NCI-H460 (cell line): ENCODE data around the gene CDK14. TPM values are rescaled to one million over a fixed set of nuclear protein-coding genes. Genes with fewer than 3 reads are reported as not detected.
"Not testable (repeated sequence)": the region's sequence is repeated elsewhere in the genome, so short reads cannot be mapped to it uniquely, and the experiment has no call there.

Source experiments
- DNase-seq: peaks from one replicate; pipeline ENCODE4 v3.0.0-alpha.2; 2016; ENCODE audit warnings: low read depth; ENCODE audit errors: extremely low read depth
- total RNA-seq: library from RNA; depleted of rRNA; stranded (reverse); fragments of >200 nt; shearing (Covaris generic); gene quantifications from 2 replicates; pipeline ENCODE4 v1.2.3, GENCODE V29; 2014

CDK14 gene
- total RNA-seq, 1 experiment from 2014 or later, result 0.94 TPM

DNA sequence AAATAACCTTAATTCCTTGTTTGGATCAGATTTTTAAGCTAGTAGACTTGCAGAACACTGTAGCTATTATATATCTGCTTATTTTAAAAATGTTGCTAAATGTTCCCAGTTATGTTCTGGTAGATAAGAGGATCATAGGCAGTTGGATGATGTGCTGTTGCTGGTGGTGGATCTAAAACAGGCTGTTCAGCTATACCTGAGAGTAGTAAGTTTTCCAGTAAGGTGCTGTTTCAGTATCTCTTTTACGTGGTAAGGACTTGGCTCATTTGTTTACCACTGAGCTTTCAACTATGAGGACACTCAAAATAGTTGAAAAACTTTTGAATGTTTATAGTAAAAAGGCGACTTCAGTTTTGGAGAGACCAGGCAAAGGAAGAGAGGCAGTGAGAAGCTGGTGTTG, 180.9 kb downstream of the CDK14 start:
- no peak for DNase-seq

DNA sequence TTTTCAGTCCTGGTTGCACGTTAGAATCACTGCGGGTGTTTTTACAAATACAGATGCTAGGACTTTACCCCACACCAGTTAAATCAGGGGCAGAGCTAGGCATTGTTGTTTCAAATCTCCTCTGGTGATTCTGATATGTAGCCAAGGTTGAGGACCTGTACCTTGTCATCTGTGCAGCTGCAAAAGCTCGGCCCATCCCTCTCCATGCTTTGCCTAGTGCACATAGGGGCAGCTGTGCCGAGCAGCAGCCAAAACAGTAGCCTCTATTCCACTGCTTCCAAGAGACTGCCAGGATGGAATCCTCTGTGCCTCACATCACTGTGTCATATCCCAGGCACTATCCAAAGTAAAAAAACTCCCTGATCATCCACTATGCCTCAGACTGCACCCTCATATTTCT, 181.3 kb downstream of the CDK14 start:
- no peak for DNase-seq

DNA sequence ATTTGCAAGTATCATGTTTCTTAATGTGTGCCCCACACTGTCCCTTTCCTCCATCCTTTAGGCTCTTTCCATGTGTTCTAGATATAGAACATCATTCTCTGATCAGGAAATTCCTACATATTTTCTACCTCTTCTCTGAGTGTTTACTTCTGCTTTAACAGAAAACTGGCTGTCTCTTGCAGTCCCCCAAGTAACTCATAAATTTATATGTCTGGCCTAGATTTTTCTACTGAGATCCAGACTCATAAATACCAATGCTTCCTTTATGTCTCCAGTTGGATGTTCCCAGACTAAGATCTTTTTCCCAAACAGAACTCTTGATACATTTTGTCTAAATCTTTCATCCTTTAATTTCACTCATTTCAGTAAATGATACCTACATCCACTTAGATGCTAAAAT, 181.8 kb downstream of the CDK14 start:
- DNase-seq, result no peak

DNA sequence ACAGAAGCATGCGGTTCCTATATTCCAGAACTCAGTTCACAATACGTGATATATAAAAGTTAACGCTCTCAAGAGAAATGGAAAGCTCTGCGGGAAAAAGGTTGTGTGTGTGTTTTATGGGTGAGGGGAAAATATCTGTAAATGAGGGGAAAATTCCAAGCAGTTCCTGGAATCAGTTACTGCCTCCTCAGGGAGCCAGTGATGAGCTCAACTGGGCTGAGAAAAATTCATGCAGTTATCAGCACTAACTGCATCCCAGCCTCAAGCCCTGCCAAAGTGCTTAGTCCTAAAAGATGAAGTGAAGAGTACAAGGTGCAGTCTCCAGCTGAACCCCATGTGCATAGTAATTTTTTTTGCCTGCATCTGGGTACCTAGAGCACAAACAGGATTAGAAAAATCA, 191.9 kb downstream of the CDK14 start:
- no peak for DNase-seq

DNA sequence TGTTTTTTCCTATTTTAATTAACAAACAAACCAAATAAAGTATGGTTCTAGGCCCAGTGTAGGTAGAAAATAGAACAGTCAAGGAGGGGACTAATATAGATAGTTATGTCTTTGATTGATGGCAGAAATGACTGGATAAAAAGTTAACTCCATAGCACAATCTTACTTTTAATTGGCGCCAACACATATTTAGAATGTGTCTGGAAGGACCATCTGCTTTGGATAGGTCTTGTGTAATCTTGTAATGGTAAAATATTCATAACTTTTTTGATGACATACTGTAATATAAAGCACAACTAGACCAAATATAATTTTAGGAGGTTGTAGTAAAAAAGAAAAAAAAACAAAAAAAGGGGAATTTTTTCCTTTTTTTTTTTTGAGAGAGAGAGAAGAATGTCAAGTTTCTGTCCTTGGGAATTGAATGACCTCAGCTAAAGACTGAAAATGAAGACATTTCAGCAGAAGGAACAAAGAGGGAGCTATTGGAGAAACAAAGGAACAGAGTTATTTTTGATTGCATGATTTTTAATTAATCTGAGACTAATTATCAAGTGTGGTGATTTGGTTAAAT, 193.7 kb downstream of the CDK14 start:
- no peak for DNase-seq

DNA sequence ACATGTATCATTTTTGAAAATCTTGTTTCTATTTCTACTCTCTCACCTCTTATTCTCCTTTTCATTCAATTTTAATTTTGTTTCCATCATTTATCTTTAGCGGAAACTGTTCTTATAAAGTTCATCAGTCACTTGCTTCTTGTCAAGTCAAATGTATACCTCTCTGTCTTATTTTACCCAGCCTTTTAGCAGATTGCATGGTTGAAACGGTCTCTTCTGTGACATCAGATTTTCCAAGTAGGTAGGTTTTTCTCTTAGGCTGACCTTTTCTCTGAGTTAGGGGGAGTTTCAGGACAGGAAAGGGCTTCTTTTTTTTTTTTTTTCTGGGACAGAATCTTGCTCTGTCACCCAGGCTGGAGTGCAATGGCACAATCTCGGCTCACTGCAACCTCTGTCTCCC, 195.5 kb downstream of the CDK14 start:
- no peak for DNase-seq

DNA sequence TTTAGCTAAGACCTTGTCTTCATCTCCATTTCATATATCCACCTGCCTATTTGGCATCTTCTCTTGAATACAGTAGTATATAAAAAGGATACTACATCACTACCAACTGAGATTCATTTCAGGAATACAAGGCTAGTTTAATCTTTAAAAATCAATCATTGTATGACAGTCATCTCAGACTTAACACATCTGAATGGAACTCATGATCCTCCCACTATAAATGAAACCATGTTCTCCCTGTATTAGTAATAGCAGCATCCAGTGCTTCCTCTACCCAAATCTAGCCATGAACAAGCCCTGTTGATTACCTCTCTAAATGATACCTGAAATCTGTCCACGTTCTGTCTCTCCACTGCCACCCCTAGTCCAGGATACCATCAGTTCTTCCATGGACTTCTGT, 196.2 kb downstream of the CDK14 start:
- no peak for DNase-seq

DNA sequence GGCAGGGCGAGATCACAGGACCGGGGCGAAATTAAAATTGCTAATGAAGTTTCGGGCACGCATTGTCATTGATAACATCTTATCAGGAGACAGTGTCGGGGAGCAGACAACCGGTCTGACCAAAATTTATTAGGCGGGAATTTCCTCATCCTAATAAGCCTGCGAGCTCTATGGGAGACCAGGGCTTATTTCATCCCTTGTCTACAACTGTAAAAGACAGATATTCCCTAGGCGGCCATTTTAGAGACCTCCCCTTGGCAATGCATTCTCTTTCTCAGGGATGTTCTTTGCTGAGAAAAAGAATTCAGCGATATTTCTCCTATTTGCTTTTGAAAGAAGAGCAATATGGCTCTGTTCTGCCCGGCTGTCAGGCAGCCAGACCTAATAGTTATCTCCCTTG, 198.1 kb downstream of the CDK14 start:
- not testable (repeated sequence) for DNase-seq

DNA sequence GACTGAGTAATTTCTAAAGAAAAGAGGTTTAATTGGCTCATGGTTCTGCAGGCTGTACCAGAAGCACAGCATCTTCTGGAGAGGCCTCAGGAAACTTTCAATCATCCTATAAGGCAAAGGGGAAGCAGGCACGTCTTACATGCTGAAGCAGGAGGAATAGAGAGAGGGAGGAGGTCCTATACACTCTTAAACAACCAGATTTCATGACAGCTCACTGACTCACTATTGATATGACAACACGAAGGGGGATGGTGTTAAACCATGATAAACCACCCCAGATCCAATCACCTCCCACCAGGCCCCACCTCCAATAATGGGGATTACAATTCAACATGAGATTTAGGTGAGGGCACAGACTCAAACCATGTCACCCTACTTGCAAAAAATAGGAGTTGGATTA, 201.5 kb downstream of the CDK14 start:
- DNase-seq, result no peak

DNA sequence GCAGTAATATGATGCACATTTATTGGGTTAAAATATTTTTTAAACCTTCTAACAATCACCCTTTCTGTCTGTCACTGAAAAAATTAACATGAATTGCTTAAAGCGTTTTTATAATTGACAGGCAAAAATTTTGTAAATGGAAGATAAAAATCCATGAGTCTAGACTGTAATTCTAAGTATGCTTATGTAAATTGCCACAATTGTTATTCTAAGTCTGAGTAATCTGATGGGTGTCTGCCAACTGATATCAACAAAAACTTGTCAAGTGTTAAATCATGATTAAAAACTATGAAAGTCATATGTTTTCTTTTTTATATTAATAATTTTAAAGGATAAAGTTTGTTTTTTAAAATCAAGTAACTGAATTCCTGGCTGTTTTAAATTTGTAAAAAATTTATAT, 208.2 kb downstream of the CDK14 start:
- no peak for DNase-seq

DNA sequence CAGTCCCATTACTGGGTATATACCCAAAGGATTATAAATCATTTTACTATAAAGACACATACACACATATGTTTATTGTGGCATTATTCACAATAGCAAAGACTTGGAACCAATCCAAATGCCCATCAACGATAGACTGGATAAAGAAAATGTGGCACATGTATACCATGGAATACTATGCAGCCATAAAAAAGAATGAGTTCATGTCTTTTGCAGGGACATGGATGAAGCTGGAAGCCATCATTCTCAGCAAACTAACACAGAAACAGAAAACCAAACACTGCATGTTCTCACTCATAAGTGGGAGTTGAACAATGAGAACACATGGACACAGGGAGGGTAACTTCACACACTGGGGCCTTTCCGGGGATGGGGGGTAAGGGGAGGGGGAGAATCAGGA, 219.4 kb downstream of the CDK14 start:
- DNase-seq, result not testable (repeated sequence)

DNA sequence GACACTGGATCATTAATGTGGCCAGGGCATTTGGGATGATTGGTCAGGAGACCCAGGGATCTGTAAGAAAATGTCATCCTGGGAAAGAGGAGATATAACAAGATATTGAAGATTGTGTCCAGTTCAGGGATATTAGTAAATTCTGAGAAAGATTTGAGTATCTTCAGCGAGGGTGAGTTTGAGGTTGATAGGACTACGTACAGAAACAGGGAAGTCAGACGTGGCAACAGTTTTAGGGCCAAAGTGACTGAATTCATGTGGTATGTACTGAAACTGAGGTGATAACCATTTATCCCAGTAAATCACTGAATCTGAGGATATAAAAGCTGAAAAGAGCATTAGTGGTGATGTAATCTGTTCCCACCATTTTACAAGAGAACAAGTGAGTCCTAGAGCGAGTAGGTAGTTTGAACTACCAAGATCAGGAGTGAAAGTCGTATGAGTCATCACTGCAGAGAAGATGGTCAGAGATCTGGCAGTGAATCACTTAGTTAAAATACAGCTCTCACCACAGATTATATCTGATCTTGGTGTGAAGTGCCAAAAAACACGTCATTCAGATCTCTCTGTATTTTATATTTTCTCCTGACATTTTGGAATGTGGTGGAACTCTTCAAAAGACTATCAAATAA, 220.5 kb downstream of the CDK14 start:
- peak; percentile 3 for DNase-seq

DNA sequence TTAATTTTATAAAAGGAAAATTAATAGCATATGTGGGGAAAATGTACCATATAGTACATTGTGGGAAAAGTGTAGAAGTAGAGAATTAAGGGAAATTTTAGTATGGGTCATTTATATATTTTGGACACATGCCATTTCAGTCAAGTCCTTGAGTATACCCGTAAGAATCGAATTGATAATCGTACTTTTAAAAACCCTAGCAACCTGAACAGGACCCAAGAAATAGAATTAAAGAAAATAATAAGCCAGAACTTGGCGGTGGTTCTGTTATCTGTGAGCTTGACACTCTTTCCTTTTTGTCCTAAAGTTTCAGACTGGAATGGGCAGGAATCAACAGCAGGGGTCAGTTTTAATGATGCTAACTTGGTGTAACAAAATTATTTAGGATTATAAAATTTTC, 221.0 kb downstream of the CDK14 start:
- no peak for DNase-seq

DNA sequence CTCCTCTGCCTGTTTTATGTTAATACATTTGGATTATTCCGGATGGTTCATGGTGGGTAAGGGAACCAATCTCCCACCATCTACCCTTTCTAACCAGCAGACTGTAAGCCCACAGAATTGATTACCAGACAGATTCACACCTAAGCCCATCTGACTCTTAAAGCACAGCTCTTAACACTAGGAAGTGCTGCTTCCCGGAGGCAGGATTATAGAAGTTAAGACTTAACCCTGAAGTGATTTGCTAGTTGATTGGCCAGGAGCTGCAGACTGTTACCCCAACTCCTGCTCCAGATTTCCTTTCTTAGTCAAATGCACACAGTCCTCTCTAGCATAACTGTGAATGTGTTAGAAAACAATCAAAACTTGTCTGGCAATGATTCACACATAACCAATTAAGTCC, 221.7 kb downstream of the CDK14 start:
- no peak for DNase-seq

DNA sequence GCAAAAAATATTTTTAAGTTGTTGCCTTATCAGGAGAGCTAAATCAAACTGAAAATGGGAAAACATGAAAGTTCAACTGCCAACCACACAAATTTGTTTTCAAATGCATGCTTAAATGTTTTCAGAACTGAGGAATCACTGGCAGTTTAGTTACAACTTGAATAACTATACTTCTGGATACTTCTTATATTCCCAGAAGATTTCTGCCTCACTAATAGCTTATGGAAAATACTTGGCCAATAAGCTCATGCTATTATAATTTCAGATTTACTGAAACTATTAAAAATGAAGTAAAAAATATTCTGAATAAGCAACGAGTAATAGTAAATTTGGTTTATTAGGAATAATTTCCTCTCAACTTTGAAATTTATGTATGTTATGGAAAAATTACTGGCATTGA, 222.2 kb downstream of the CDK14 start:
- no peak for DNase-seq

DNA sequence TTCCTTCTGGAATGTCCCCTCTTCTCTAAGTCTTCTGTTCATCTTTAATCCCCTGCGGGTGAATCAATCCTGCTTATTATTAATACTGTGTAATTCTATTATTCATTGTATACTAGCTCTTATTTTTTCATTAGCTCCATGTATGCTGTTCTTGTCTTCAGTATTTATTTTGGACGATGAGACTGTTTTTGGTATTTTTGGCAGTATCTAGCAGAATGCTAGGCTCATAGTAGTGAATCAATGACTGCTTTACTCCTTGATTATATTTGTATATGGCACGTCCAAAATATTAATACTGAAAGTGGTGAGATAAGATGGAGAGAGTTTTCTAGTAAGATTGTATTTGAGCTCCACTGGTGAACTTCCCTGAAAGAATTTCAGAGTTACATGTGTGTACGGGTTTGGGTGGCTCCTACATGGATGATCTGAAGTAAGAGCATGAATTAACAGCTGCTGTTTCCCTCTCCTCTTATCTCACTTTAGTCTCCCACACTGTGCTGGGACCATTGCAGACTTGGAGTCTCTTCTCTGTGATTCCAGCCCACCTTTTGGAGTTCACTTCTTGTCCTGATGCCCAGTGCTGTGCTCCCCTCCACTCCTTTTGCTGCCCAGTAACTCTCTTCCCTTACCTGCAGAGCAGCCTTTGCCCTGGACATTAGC, 226.0 kb downstream of the CDK14 start:
- no peak for DNase-seq

DNA sequence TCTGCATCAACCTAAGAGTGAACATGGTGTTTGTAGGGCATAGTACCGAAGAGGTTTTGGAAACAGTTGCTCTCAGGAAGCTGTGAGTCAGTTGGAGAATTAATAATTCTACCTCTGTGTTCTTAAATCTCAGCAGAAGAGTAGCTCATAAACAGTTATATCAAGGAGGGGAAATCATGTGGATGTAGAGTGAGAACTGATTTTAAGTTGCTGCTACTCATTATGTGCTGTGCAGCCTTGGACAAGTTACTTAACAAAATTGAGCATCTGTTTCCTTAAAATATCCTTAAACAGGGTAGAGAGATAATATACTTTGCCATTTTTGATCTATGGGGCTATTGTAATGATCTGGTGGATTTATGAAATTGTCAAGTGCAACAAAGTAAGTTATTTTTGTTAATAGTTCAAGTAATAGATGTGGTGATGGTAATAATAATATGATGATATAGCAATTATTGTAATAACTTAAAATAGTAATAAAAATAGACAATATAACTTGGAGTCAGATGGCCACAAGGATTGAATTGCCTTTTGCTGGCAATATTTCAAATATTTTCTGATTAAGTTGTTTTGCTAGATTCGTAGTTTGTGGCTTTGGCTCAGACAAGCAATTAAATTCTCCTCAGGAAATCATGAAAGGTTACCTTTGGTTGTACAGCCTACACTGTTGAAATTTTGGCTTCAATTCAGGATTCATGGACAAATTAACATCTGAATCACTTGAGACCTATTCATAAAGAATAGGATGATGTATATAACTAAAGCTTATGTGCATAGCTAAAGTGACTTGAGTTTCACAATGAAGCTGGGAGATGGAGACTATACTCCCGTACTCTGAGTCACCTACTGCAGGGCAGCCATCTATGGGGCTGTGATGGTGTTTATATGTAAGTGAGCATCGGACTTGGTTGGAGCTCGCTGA, 228.5 kb downstream of the CDK14 start:
- DNase-seq, result no peak

DNA sequence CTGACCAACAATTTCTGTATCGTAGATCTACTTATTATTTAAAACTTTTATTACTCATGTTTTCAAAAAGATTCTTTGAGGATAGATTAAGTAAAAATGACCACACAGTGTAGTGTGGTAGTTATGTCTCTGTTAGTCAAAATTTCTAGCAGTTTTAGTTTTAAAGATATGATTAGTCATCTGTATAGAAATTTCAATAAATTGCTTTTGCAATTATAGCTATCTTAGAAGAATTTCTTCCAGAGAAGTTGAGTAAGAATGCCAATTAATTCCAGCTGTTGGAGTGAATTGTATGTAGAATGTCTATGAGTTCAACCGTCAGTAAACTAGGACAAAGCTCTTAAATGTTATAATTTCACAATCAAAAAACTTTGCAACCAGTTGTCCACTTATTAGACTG, 229.7 kb downstream of the CDK14 start:
- DNase-seq, result no peak

DNA sequence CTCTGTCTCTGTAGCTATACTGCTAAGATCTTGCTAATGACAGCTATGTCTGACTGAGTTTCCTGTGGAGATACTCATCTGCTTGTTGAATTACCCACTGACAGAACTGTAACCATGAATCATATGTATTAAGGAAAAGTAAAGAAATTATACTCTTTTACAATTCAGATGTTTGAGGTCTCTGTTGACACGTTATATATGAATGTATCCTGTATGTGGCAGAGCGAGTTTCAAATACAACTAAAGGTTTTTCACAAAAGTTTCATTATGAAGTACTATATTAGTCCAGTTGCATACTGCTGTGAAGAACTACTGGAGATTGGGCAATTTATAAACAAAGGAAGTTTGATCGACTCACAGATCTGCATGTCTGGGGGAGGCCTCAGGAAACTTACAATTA, 232.5 kb downstream of the CDK14 start:
- no peak for DNase-seq

DNA sequence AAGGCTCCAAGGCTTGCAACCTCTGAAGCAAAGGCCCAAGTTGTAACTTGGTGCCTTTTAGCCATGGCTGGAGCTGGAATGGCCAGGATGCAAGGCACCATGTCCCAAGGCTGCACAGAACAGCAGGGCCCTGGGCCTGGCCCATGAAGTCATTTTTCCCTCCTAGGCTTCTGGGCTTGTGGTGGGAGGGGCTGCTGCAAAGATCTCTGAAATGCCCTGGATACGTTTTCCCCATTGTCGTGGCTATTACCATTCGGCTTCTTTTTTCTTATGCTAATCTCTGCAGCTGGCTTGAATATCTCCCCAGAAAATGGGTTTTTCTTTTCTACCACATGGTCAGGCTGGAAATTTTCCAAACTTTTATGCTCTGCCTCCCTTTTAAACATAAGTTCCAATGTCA, 234.2 kb downstream of the CDK14 start:
- DNase-seq, result no peak

DNA sequence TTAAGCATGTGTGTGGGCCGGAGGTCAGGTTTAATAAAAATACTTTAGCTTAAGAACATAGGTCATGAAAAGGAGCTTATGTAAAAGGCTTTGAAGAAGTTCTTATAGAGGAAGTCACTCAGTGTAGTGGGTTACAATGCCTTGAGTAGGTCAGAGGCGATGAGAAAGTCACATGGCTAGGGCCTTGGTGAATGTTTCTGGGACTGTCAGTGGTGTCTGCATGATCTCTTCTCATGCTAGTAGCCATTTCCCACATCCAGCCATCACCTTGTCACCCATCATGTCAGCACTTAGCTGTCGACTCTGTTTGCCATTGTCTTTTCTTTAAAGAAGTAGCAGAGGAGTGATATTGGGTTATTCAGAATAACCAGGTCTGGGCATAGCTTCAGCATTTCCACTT, 236.6 kb downstream of the CDK14 start:
- no peak for DNase-seq
